VCaP (cell line): Measurements from ENCODE around the gene ADAM19.

Experiments
- H3K27ac ChIP-seq: fragments of 450-650 bp; 2 replicates; pipeline ENCODE4 v1.5.1; 2017
- CTCF ChIP-seq: fragments of 450-650 bp; conservative IDR thresholded peaks from 2 replicates; pipeline ENCODE4 v1.5.1; 2017; ENCODE audit warnings: mild to moderate bottlenecking, moderate library complexity

Gene ADAM19

GRCh38 chr5:157544623-157544989, 31.0 kb downstream of the ADAM19 start:
- no peak for TF ChIP-seq CTCF
- peak overlapping the region; percentile 77 for H3K27ac ChIP-seq

GRCh38 chr5:157543825-157544622, 31.6 kb downstream of the ADAM19 start:
- no peak for TF ChIP-seq CTCF
- peak overlapping the region; percentile 77 for H3K27ac ChIP-seq

GRCh38 chr5:157542282-157543000, 33.1 kb downstream of the ADAM19 start:
- no peak for TF ChIP-seq CTCF
- H3K27ac ChIP-seq, result peak overlapping the region; percentile 77

DNA sequence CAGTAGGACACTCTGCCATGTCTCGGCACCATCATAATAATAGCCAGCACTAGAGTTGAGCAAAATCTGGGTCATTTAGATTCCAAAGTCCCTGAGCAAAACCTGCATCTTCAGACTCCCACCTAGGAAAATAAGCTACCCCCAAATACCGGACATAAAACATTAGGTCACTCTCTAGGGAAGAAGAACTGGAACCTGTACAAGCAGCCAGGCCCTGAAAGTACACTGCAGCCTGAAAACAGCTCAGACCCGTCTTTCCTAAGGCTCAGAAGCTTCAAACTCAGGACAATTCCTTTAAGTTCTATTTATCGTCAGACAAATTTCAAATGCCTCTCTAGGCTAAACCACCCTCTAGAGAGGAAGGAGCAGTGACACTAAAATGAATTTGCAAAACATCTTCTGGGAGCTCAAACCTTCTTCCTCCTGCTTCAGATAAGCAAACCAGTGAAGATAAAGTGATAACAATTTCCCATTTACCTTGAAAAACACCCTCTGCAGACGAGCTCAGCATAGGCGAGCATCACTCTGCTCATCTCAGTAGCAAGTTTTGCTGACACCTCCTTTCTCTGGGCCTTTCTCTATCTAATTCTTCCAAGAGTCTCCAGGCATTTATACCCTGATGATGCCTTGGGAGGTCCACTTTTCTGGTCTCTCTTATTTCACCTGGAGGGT, 34.0 kb downstream of the ADAM19 start:
- peak overlapping the region; percentile 77 for H3K27ac ChIP-seq
- TF ChIP-seq CTCF, result no peak

- peak overlapping the region; percentile 77 for H3K27ac ChIP-seq
- TF ChIP-seq CTCF, result no peak
Measured at GRCh38 chr5:157540707-157541446, 34.7 kb downstream of the ADAM19 start.

DNA sequence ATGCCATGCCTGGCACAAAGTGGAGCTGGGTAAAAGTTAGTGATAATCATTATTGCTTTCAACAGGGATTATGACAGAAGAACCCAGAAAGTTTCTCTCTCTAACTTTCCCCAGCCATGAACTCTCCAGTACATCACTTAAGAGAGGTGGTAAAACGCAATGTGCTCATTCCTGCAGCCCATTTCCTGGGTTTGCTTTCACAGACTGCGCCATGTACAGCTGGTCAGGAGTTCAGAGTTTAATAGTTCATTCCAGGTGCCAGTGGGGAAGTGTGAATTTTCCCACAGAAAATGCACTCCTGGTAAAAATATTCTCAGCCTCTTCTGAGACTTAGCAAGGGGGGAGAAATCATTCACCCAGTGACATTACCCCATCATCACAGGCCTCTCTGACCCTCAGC, 35.5 kb downstream of the ADAM19 start:
- no peak overlapping the region for H3K27ac ChIP-seq
- no peak for TF ChIP-seq CTCF
